ENCODE results near the gene PHTF1.

PHTF1 gene

GRCh38 chr1:113669988-113670387 lies 89.3 kb downstream of the PHTF1 start:
- TF ChIP-seq, protein P1, sequence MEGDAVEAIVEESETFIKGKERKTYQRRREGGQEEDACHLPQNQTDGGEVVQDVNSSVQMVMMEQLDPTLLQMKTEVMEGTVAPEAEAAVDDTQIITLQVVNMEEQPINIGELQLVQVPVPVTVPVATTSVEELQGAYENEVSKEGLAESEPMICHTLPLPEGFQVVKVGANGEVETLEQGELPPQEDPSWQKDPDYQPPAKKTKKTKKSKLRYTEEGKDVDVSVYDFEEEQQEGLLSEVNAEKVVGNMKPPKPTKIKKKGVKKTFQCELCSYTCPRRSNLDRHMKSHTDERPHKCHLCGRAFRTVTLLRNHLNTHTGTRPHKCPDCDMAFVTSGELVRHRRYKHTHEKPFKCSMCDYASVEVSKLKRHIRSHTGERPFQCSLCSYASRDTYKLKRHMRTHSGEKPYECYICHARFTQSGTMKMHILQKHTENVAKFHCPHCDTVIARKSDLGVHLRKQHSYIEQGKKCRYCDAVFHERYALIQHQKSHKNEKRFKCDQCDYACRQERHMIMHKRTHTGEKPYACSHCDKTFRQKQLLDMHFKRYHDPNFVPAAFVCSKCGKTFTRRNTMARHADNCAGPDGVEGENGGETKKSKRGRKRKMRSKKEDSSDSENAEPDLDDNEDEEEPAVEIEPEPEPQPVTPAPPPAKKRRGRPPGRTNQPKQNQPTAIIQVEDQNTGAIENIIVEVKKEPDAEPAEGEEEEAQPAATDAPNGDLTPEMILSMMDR (IDR thresholded peaks at IDR 0.05): no peak

GRCh38 chr1:113666126-113666525 lies 93.2 kb downstream of the PHTF1 start:
- TF ChIP-seq, protein P1 (IDR thresholded peaks at IDR 0.05): no peak

- TF ChIP-seq, protein P1 (IDR thresholded peaks at IDR 0.05): no peak
These were observed 94.2 kb downstream of the PHTF1 start for GRCh38 chr1:113665071-113665470.

DNA sequence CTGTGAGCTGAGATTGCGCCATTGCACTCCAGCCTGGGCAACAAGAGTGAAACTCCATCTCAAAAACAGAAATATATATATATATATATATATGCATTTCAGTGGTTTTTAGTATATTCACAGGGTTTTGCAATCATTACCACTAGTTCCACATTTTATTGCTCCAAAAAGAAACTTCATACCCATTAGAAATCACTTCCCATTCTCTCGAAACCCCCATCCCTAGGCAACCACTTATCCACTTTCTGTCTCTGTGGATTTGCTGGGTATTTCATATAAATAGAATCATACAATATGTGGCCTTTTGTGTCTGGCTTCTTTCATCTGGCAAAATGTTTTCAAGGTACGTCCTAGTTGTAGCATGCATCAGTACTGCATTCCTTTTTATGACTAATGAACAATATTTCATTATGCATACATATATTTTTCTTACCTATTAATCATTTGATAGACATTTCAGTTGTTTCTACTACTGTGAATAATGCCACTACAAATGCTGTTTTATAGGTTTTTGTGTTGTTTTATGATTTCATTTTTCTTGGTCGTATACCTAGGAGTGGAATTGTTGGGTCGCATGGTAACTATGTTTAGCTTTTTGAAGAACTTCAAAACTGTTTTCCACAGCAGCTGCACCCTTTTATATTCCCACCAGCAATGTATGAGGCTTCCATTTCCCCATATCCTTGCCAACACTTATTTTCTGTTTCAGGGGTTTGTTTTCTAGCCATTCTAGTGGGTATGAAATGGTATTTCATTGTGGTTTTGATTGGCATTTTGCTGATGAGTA lies 95.9 kb downstream of the PHTF1 start:
- TF ChIP-seq, protein P1 (IDR thresholded peaks at IDR 0.05): no peak

GRCh38 chr1:113662101-113662500 lies 97.2 kb downstream of the PHTF1 start:
- TF ChIP-seq, protein P1 (IDR thresholded peaks at IDR 0.05): no peak

DNA sequence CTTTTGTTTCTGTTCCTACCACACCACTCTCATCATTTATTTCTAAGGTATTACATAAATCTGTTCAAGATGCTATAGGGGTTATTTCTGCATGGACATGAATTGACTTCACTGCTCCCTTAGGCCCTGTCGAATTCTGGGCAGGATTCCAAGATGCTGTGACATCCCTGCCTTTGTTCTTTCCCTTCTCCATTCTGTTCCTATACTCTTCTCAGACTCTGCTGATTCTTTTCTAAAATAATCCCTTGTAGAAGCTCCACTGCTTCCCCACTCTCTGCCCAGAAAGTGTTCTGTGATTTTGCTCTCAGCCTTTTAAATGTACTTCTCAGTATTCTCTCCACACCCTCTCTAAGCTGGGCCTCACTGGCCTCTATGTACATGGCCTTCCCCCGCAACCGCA lies 99.2 kb downstream of the PHTF1 start:
- TF ChIP-seq, protein P1 (IDR thresholded peaks at IDR 0.05): no peak

DNA sequence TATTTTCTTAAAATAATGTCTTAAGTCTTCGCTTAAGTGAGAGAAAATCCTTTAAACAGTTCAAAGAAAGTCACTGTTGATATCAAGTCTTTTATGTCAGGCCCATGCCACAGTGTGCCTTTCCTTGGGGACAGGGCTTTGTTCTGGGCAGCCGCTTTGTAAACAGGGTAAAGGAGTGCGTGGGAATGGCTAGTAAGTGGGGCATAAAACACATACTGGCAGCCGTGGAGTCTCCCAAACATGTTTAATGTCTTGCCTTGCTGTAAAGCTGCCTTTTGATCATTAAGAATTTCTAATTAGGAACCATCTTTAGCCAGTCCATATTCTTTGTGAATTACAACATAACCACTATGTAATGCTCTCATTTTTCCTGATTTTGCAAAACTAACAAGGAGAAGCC lies 99.7 kb downstream of the PHTF1 start:
- TF ChIP-seq, protein P1 (IDR thresholded peaks at IDR 0.05): no peak

All from LNCAP (cell line).